IMR-90 (cell line): ENCODE data around the gene ALOX15. TPM values are rescaled to one million over a fixed set of nuclear protein-coding genes. Genes with fewer than 3 reads are reported as not detected.

Source experiments
- ATAC-seq: fragments of 200-7000 bp; cut with Tn5 transposase; 2 replicates; pipeline ENCODE4 v1.9.1; 2020; ENCODE audit warnings: low read depth, mild to moderate bottlenecking, moderate library complexity
- BruUV-seq: library from RNA; stranded (reverse); fragments of 400-500 nt; replicated peaks from 2 replicates; lab custom pipeline; 2021; lab: Mats Ljungman, UMichigan
- CTCF ChIA-PET: fragments of 300-600 bp; formaldehyde crosslinking; extraction: SDS; loops from one replicate; lab custom pipeline; 2021; ENCODE audit warnings: antibody characterized with exemption; lab: Yijun Ruan, JAX
- POLR2A ChIA-PET: fragments of 300-600 bp; sonication (Branson Sonifier 250); formaldehyde crosslinking; loops from one replicate; lab custom pipeline; 2022; ENCODE audit warnings: antibody characterized with exemption; ENCODE audit not compliant: unreplicated experiment; lab: Charles Lee
- DNase-seq: peaks from one replicate; pipeline ENCODE4 v3.0.0; 2013
- H2AFZ ChIP-seq: replicated peaks from 2 replicates; pipeline ENCODE3; 2013; ENCODE audit warnings: low read length, mild to moderate bottlenecking; ENCODE audit not compliant: poor library complexity
- H2AK5ac ChIP-seq: 2 replicates; pipeline ENCODE4 v1.6.1; 2013; ENCODE audit warnings: low read depth, low read length, inconsistent platforms
- H2AK9ac ChIP-seq: replicated peaks from 2 replicates; pipeline ENCODE3; 2013; ENCODE audit warnings: mild to moderate bottlenecking, low read depth, low read length, moderate library complexity; ENCODE audit not compliant: poor library complexity
- H2BK120ac ChIP-seq: 2 replicates; pipeline ENCODE4 v1.6.1; 2013; ENCODE audit warnings: low read depth, low read length, inconsistent platforms
- H2BK15ac ChIP-seq: 3 replicates; pipeline ENCODE4 v1.6.1; 2013; ENCODE audit warnings: low read depth, low read length, inconsistent platforms
- H2BK20ac ChIP-seq: 2 replicates; pipeline ENCODE4 v1.6.1; 2013; ENCODE audit warnings: low read depth, mild to moderate bottlenecking, inconsistent platforms, low read length, moderate library complexity
- H2BK5ac ChIP-seq: 2 replicates; pipeline ENCODE4 v1.6.1; 2013; ENCODE audit warnings: mild to moderate bottlenecking, low read depth, low read length, inconsistent platforms; ENCODE audit not compliant: poor library complexity, severe bottlenecking
- H3K14ac ChIP-seq: replicated peaks from 2 replicates; pipeline ENCODE4 v1.6.1; 2013; ENCODE audit warnings: low read depth, low read length, inconsistent platforms
- H3K18ac ChIP-seq: 2 replicates; pipeline ENCODE4 v1.6.1; 2013; ENCODE audit warnings: low read depth, low read length, control low read depth
- H3K23ac ChIP-seq: 2 replicates; pipeline ENCODE4 v1.6.1; 2013; ENCODE audit warnings: low read depth, low read length, inconsistent platforms
- H3K27ac ChIP-seq: 2 replicates; pipeline ENCODE4 v1.5.1; 2013; ENCODE audit warnings: mild to moderate bottlenecking, control low read depth, low read length; ENCODE audit not compliant: insufficient read depth
- H3K27me3 ChIP-seq: 2 replicates; pipeline ENCODE4 v1.6.1; 2013; ENCODE audit warnings: low read length; ENCODE audit not compliant: control insufficient read depth, insufficient read depth
- H3K36me3 ChIP-seq: 2 replicates; pipeline ENCODE4 v1.6.1; 2013; ENCODE audit warnings: low read length, mixed read lengths; ENCODE audit not compliant: control insufficient read depth, insufficient read depth
- H3K4ac ChIP-seq: 2 replicates; pipeline ENCODE4 v1.6.1; 2013; ENCODE audit warnings: low read depth, low read length, inconsistent platforms
- H3K4me1 ChIP-seq: 2 replicates; pipeline ENCODE4 v1.6.1; 2013; ENCODE audit warnings: low read length, mixed read lengths; ENCODE audit not compliant: control insufficient read depth, insufficient read depth
- H3K4me2 ChIP-seq: 2 replicates; pipeline ENCODE4 v1.6.1; 2013; ENCODE audit warnings: low read depth, mild to moderate bottlenecking, control low read depth, low read length, moderate library complexity
- H3K4me3 ChIP-seq: 2 replicates; pipeline ENCODE4 v1.5.1; 2013; ENCODE audit warnings: low read depth, mild to moderate bottlenecking, control low read depth, low read length, moderate library complexity; ENCODE audit not compliant: insufficient read depth
- H3K56ac ChIP-seq: 2 replicates; pipeline ENCODE4 v1.6.1; 2013; ENCODE audit warnings: low read length, inconsistent platforms; ENCODE audit not compliant: insufficient read depth; ENCODE audit errors: extremely low read depth
- H3K79me1 ChIP-seq, 2 experiments: 2 replicates each; pipeline ENCODE4 v1.6.1; 2013; ENCODE audit warnings: low read length in 2 of 2, inconsistent platforms in 1 of 2, low read depth in 1 of 2
- H3K9ac ChIP-seq: 2 replicates; pipeline ENCODE4 v1.6.1; 2013; ENCODE audit warnings: low read depth, low read length, control low read depth
- H3K9me1 ChIP-seq: 2 replicates; pipeline ENCODE4 v1.6.1; 2013; ENCODE audit warnings: low read length, inconsistent platforms; ENCODE audit not compliant: insufficient read depth
- H3K9me3 ChIP-seq: 2 replicates; pipeline ENCODE4 v1.6.1; 2013; ENCODE audit warnings: low read length; ENCODE audit not compliant: control insufficient read depth, insufficient read depth
- H4K20me1 ChIP-seq: 2 replicates; pipeline ENCODE4 v1.6.1; 2013; ENCODE audit warnings: low read length, inconsistent platforms; ENCODE audit not compliant: insufficient read depth
- H4K5ac ChIP-seq: 2 replicates; pipeline ENCODE4 v1.6.1; 2013; ENCODE audit warnings: mild to moderate bottlenecking, low read depth, low read length, control low read depth
- H4K8ac ChIP-seq, 2 experiments: 2 replicates each; pipeline ENCODE4 v1.6.1; 2013; ENCODE audit warnings: low read depth in 2 of 2, low read length in 2 of 2, control low read depth in 1 of 2, inconsistent platforms in 1 of 2
- H4K91ac ChIP-seq: 2 replicates; pipeline ENCODE4 v1.6.1; 2013; ENCODE audit warnings: low read depth, low read length, inconsistent platforms; ENCODE audit not compliant: insufficient read depth
- BHLHE40 ChIP-seq: fragments of 150-350 bp; IDR thresholded peaks from 2 replicates; pipeline ENCODE4 v1.6.1; 2016; ENCODE audit warnings: mild to moderate bottlenecking, low read depth, low read length
- CTCF ChIP-seq: conservative IDR thresholded peaks from 2 replicates; pipeline ENCODE4 v1.5.1; 2012; ENCODE audit warnings: mild to moderate bottlenecking, low read depth, low read length, improper control_type of control experiment
- FOS ChIP-seq: fragments of 150-350 bp; IDR thresholded peaks from 2 replicates; pipeline ENCODE4 v1.6.1; 2016; ENCODE audit warnings: low read depth, low read length
- POLR2A ChIP-seq: IDR thresholded peaks from 2 replicates; pipeline ENCODE4 v1.6.1; 2012; ENCODE audit warnings: mild to moderate bottlenecking, low read depth, low read length
- RCOR1 ChIP-seq: IDR thresholded peaks from 2 replicates; pipeline ENCODE4 v1.6.1; 2012; ENCODE audit warnings: mild to moderate bottlenecking, low read length, improper control_type of control experiment; ENCODE audit not compliant: insufficient replicate concordance
- WGBS, 2 experiments: methylation state at CpG; one replicate each; pipeline versions ENCODE4 v1.1.5 to v1.1.7; 2013; ENCODE audit warnings: missing lambda C conversion rate in 2 of 2; ENCODE audit not compliant: insufficient read length in 1 of 2; ENCODE audit errors: extremely low coverage in 2 of 2; 5-methylcytosine and 5-hydroxymethylcytosine counted together
- dilution Hi-C: fragments of 300-500 bp; cut with HindIII; formaldehyde crosslinking; loops from one replicate; pipeline ENCODE4 v1.14.3; 2018; ENCODE audit warnings: low sequenced_read_pairs; ENCODE audit not compliant: unreplicated experiment
- in situ Hi-C: fragments of 300-500 bp; cut with MboI; formaldehyde crosslinking; loops from 3 replicates; pipeline ENCODE4 v1.14.3; 2019; ENCODE audit warnings: low sequenced_read_pairs, inconsistent platforms, mixed read lengths
- intact Hi-C: fragments of 100-400 bp; cut with micrococcal nuclease; formaldehyde crosslinking; loops from 2 replicates; pipeline ENCODE4 v1.10.0; 2022
- polyA plus RNA-seq, 3 experiments: library from polyadenylated mRNA; depleted of rRNA; stranded (reverse); fragments of >200 nt; gene quantifications; 2 replicates each; pipeline ENCODE4 v1.2.3, GENCODE V29; 2012; ENCODE audit warnings: low replicate concordance in 1 of 3
- total RNA-seq: library from RNA; depleted of rRNA; stranded (reverse); fragments of >200 nt; gene quantifications from 2 replicates; pipeline ENCODE4 v1.2.3, GENCODE V29; 2012

The ALOX15 gene
- total and polyA plus RNA-seq, 2 of the 4 experiments (the other 2 are of a cell fraction) = not detected

- Histone ChIP-seq H4K91ac (peak overlapping the region; percentile 56; the same call in 1 of the 2 replicates), H2BK120ac (0 out of 2 replicates have a peak overlapping the region, but pooled peaks have one; percentile 4), H3K23ac (no peak overlapping the region), H3K18ac (peak overlapping the region; percentile 46; the same call in 1 of the 2 replicates), H3K4me3 (no peak overlapping the region), H3K4ac (no peak overlapping the region), H3K27me3 (peaks cover 17% of the 10 kb centered on the region), H3K79me1 (no peaks in the 10 kb centered on the region), H4K8ac (no peak overlapping the region), H2BK5ac (no peak overlapping the region), H3K9me3 (no peaks in the 10 kb centered on the region), H4K5ac (peak overlapping the region; percentile 6; the same call in 1 of the 2 replicates), H3K9ac (peak overlapping the region; percentile 5; the same call in 1 of the 2 replicates), H2BK20ac (no peak overlapping the region), H3K56ac (no peak overlapping the region), H3K27ac (peak overlapping the region; percentile 68; the same call in 1 of the 2 replicates), H3K14ac (0 out of 2 replicates have a peak overlapping the region, but pooled peaks have one; percentile 41), H3K4me2 (peak overlapping the region; percentile 30; the same call in 1 of the 2 replicates), H3K36me3 (no peaks in the 10 kb centered on the region), H4K20me1 (no peaks in the 10 kb centered on the region), H2BK15ac (no peak overlapping the region), H2AFZ (peak overlapping the region; percentile 58), H2AK9ac (peak overlapping the region; percentile 50), H2AK5ac (no peak overlapping the region; the same call in 1 of the 2 replicates), H3K9me1 (peaks cover 3% of the 10 kb centered on the region; the same call in 1 of the 2 replicates), H3K4me1 (peaks cover 20% of the 10 kb centered on the region; the same call in 1 of the 2 replicates)
- peak; percentile 15 for DNase-seq
- 6% methylated on average over 7 of the region's 25 CpGs; no CpG with 5 or more reads in 1 of the 2 experiments for WGBS, 2 experiments
- peak; percentile 67 for ATAC-seq
- in situ Hi-C loops (no loop called here), intact Hi-C loops (no loop called here), dilution Hi-C loops (no loop called here)
- POLR2A ChIA-PET = no interaction called here
- BruUV-seq = no TSS peak
- TF ChIP-seq CTCF (no peak), FOS (no peak), BHLHE40 (no peak), RCOR1 (no peak), POLR2A (no peak)
- CTCF ChIA-PET = interaction anchor here (1.0 kb wide), 1 partner anchor 126 kb away, joined by 3 read pairs; no protein-coding TSS in a partner anchor
Measured at GRCh38 chr17:4599505-4600281, 41.8 kb downstream of the ALOX15 start.
